HCT116 (cell line): ENCODE data around the gene RNF207. TPM values are rescaled to one million over a fixed set of nuclear protein-coding genes. Genes with fewer than 3 reads are reported as not detected.

ENCODE experiments used
- ATAC-seq: fragments of 200-7000 bp; cut with Tn5 transposase; 2 replicates; pipeline ENCODE4 v1.9.1; 2020; ENCODE audit warnings: mild to moderate bottlenecking, moderate library complexity
- BruUV-seq: library from RNA; stranded (reverse); fragments of 400-500 nt; replicated peaks from 2 replicates; lab custom pipeline; 2021; lab: Mats Ljungman, UMichigan
- CTCF ChIA-PET: fragments of 300-600 bp; sonication (Branson Sonifier 250); formaldehyde crosslinking; loops from one replicate; lab custom pipeline; 2021; ENCODE audit warnings: antibody characterized with exemption; lab: Charles Lee
- POLR2A ChIA-PET: fragments of 300-600, 350-600 bp; sonication (Branson Sonifier 250); formaldehyde crosslinking; loops from one replicate; lab custom pipeline; 2021; ENCODE audit warnings: antibody characterized with exemption; lab: Charles Lee
- RAD21 ChIA-PET, 2 experiments: fragments of 300-600 bp; sonication (Branson Sonifier 250); formaldehyde crosslinking; loops; one replicate each; lab custom pipeline; 2023; ENCODE audit warnings: low total read pairs in 2 of 2; ENCODE audit not compliant: uncharacterized antibody in 2 of 2, unreplicated experiment in 2 of 2, low non-redundant PET in 1 of 2; lab: Charles Lee
- DNase-seq: peaks from one replicate; pipeline ENCODE4 v3.0.0-alpha.2; 2010; ENCODE audit warnings: low read depth, low spot score
- H2AFZ ChIP-seq: fragments of 200-600 bp; shearing (Covaris generic), sonication (generic); 2 replicates; pipeline ENCODE4 v1.6.1; 2017; ENCODE audit warnings: low read depth, mixed run types, mixed read lengths, antibody characterized with exemption, low read length; ENCODE audit not compliant: poor library complexity, severe bottlenecking
- H3K27ac ChIP-seq: 2 replicates; pipeline ENCODE4 v1.5.1; 2012; ENCODE audit warnings: low read depth, low read length
- H3K27me3 ChIP-seq: fragments of 200-600 bp; sonication (generic); 2 replicates; pipeline ENCODE4 v1.6.1; 2016; ENCODE audit warnings: mixed run types, low read length, mixed read lengths; ENCODE audit not compliant: insufficient read depth
- H3K36me3 ChIP-seq, 2 experiments: fragments of 200-500 bp in 1 of 2; fragments of 200-600 bp in 1 of 2; sonication (Bioruptor generic) in 1 of 2; sonication (generic) in 1 of 2; 2 replicates each; pipeline versions ENCODE4 v1.5.1 to v1.6.1; 2014 to 2016; ENCODE audit warnings: low read length in 2 of 2, inconsistent platforms in 1 of 2, mixed read lengths in 1 of 2, mixed run types in 1 of 2; ENCODE audit not compliant: insufficient read depth in 2 of 2, control insufficient read depth in 1 of 2
- H3K4me1 ChIP-seq, 2 experiments: fragments of 200-600 bp in 1 of 2; sonication (generic) in 1 of 2; 2 replicates each; pipeline versions ENCODE4 v1.5.1 to v1.6.1; 2012 to 2017; ENCODE audit warnings: low read length in 2 of 2, inconsistent platforms in 1 of 2, mild to moderate bottlenecking in 1 of 2, mixed read lengths in 1 of 2, mixed run types in 1 of 2, moderate library complexity in 1 of 2; ENCODE audit not compliant: insufficient read depth in 2 of 2, control insufficient read depth in 1 of 2
- H3K4me2 ChIP-seq: fragments of 200-600 bp; sonication (generic); 2 replicates; pipeline ENCODE4 v1.6.1; 2017; ENCODE audit warnings: mixed run types, low read length, mixed read lengths
- H3K4me3 ChIP-seq, 2 experiments: fragments of 200-600 bp in 1 of 2; sonication (generic) in 1 of 2; replicated peaks in 1 of 2; 2 replicates each; pipeline ENCODE4 v1.5.1; 2011 to 2016; ENCODE audit warnings: low read length in 2 of 2, control low read depth in 1 of 2, low read depth in 1 of 2, mild to moderate bottlenecking in 1 of 2, mixed read lengths in 1 of 2, mixed run types in 1 of 2
- H3K79me2 ChIP-seq: fragments of 200-600 bp; sonication (generic); 2 replicates; pipeline ENCODE4 v1.6.1; 2017; ENCODE audit warnings: mild to moderate bottlenecking, mixed run types, low read length, moderate library complexity, mixed read lengths; ENCODE audit not compliant: insufficient read depth
- H3K9ac ChIP-seq: fragments of 200-600 bp; sonication (generic); 2 replicates; pipeline ENCODE4 v1.6.1; 2016; ENCODE audit warnings: low read length, mixed read lengths
- H3K9me2 ChIP-seq: fragments of 200-600 bp; sonication (generic), shearing (Covaris generic); 2 replicates; pipeline ENCODE4 v1.6.1; 2017; ENCODE audit warnings: mixed run types, mild to moderate bottlenecking, moderate library complexity; ENCODE audit not compliant: insufficient read depth
- H3K9me3 ChIP-seq, 2 experiments: fragments of 200-500 bp in 1 of 2; fragments of 200-600 bp in 1 of 2; sonication (Bioruptor generic) in 1 of 2; sonication (generic) in 1 of 2; 2 replicates each; pipeline ENCODE4 v1.6.1; 2014 to 2017; ENCODE audit warnings: low read length in 2 of 2, mixed read lengths in 2 of 2, inconsistent platforms in 1 of 2, low read depth in 1 of 2, mild to moderate bottlenecking in 1 of 2, mixed run types in 1 of 2, moderate library complexity in 1 of 2; ENCODE audit not compliant: control insufficient read depth in 1 of 2, insufficient read depth in 1 of 2
- H4K20me1 ChIP-seq: fragments of 200-600 bp; sonication (generic), shearing (Covaris generic); 2 replicates; pipeline ENCODE4 v1.6.1; 2017; ENCODE audit warnings: mixed run types, mild to moderate bottlenecking, moderate library complexity; ENCODE audit not compliant: insufficient read depth
- CBX3 ChIP-seq: IDR thresholded peaks from 2 replicates; pipeline ENCODE4 v1.6.1; 2012; ENCODE audit warnings: low read depth
- EZH2 ChIP-seq: fragments of 200-600 bp; sonication (generic); IDR thresholded peaks from 2 replicates; pipeline ENCODE4 v1.6.1; 2017; ENCODE audit warnings: antibody characterized with exemption, mixed run types
- FOSL1 ChIP-seq: IDR thresholded peaks from 2 replicates; pipeline ENCODE4 v1.6.1; 2012; ENCODE audit warnings: low read depth
- POLR2A ChIP-seq: IDR thresholded peaks from 2 replicates; pipeline ENCODE4 v1.7.0; 2011; ENCODE audit warnings: borderline replicate concordance; ENCODE audit not compliant: insufficient read depth, insufficient read length; ENCODE audit errors: extremely low read depth
- TCF7L2 ChIP-seq: IDR thresholded peaks from 2 replicates; pipeline ENCODE4 v1.7.0; 2011; ENCODE audit warnings: borderline replicate concordance, inconsistent platforms; ENCODE audit not compliant: insufficient read depth, insufficient read length; ENCODE audit errors: extremely low read depth
- YY1 ChIP-seq: IDR thresholded peaks from 2 replicates; pipeline ENCODE4 v1.6.1; 2011; ENCODE audit warnings: low read length, low read depth, moderate library complexity, mild to moderate bottlenecking; ENCODE audit not compliant: insufficient replicate concordance; ENCODE audit errors: extremely low read depth
- ZNF274 ChIP-seq: fragments of 200-500 bp; sonication (Bioruptor generic); IDR thresholded peaks from 2 replicates; pipeline ENCODE4 v1.6.1; 2014; ENCODE audit warnings: mild to moderate bottlenecking, low read depth, low read length, inconsistent platforms
- intact Hi-C: fragments of 100-400 bp; cut with micrococcal nuclease; formaldehyde crosslinking; loops from 2 replicates; pipeline ENCODE4 v1.10.0; 2022
- total RNA-seq: library from RNA; stranded (reverse); gene quantifications from one replicate; pipeline ENCODE4 v1.2.1, GENCODE V29; 2021; ENCODE audit not compliant: unreplicated experiment
- TF ChIP-seq, protein P1 (sequence below), 3 experiments: fragments of 200-600 bp in 1 of 3; sonication (generic) in 1 of 3; IDR thresholded peaks in 2 of 3; conservative IDR thresholded peaks in 1 of 3; 2 replicates each; pipeline ENCODE4 v1.5.1; 2012 to 2017; ENCODE audit warnings: low read depth in 2 of 3, low read length in 2 of 3, antibody characterized with exemption in 1 of 3, borderline replicate concordance in 1 of 3, control low read depth in 1 of 3, mild to moderate bottlenecking in 1 of 3, mixed read lengths in 1 of 3, mixed run types in 1 of 3, moderate library complexity in 1 of 3; ENCODE audit not compliant: insufficient read depth in 1 of 3
- TF ChIP-seq, protein P2 (sequence below): IDR thresholded peaks from 2 replicates; pipeline ENCODE4 v1.6.1; 2012
- TF ChIP-seq, protein P3 (sequence below): IDR thresholded peaks from 2 replicates; pipeline ENCODE4 v1.6.1; 2011; ENCODE audit warnings: mild to moderate bottlenecking, low read length, moderate library complexity; ENCODE audit not compliant: insufficient replicate concordance; ENCODE audit errors: extremely low read depth
- TF ChIP-seq, protein P4 (sequence below): IDR thresholded peaks from 2 replicates; pipeline ENCODE4 v1.6.1; 2012

RNF207 gene
- total RNA-seq, 1 experiment from 2014 or later: 61.2 TPM

DNA sequence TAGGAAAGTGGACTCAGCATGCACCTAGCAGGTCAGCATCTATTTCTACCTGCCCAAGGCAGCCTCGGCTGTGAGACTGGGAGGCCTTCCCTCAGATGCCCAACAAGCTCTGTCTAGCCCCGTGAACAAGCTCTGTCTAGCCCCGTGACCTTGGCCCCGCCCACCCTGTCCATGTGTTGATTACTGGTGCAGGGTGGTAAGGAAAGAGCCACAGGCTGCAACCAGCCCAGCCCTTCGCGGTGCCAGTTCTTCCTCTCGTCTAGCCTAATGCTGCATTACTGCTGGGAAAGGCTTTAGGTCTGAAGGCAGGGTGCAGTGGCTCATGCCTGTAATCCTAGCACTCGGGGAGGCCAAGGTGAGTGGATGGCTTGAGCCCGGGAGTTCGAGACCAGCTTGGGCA lies 52.8 kb downstream of the RNF207 start:
- Histone ChIP-seq H4K20me1 (no peaks in the 10 kb centered on the region), H3K27me3 (no peaks in the 10 kb centered on the region), H3K4me3 (no peak overlapping the region), H3K4me2 (no peak overlapping the region), H3K9ac (no peak overlapping the region), H2AFZ (no peak overlapping the region), H3K4me1 (peaks cover 11 to 26% of the 10 kb centered on the region in 2 experiments; a peak in 2 of 4 replicates), H3K36me3 (no peaks in the 10 kb centered on the region), H3K9me2 (no peaks in the 10 kb centered on the region), H3K79me2 (no peaks in the 10 kb centered on the region), H3K9me3 (no peaks in the 10 kb centered on the region), H3K27ac (no peak overlapping the region)
- intact Hi-C loops: no loop called here
- ChIA-PET RAD21 (no interaction called here), POLR2A (no interaction called here), CTCF (interaction anchor here (1.2 kb wide), 1 partner anchor 9 kb away, joined by 3 read pairs; no protein-coding TSS in a partner anchor)
- ATAC-seq: no peak
- TF ChIP-seq, protein P1, sequence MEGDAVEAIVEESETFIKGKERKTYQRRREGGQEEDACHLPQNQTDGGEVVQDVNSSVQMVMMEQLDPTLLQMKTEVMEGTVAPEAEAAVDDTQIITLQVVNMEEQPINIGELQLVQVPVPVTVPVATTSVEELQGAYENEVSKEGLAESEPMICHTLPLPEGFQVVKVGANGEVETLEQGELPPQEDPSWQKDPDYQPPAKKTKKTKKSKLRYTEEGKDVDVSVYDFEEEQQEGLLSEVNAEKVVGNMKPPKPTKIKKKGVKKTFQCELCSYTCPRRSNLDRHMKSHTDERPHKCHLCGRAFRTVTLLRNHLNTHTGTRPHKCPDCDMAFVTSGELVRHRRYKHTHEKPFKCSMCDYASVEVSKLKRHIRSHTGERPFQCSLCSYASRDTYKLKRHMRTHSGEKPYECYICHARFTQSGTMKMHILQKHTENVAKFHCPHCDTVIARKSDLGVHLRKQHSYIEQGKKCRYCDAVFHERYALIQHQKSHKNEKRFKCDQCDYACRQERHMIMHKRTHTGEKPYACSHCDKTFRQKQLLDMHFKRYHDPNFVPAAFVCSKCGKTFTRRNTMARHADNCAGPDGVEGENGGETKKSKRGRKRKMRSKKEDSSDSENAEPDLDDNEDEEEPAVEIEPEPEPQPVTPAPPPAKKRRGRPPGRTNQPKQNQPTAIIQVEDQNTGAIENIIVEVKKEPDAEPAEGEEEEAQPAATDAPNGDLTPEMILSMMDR (IDR thresholded peaks at IDR 0.05 in 2 of 3, conservative IDR thresholded peaks at IDR 0.05 in 1 of 3; ENCODE audit: borderline replicate concordance in 1 of 3, insufficient read depth in 1 of 3, low read depth in 2 of 3, low read length in 2 of 3): no peak
- TF ChIP-seq ZNF274: no peak
- TF ChIP-seq, protein P2, sequence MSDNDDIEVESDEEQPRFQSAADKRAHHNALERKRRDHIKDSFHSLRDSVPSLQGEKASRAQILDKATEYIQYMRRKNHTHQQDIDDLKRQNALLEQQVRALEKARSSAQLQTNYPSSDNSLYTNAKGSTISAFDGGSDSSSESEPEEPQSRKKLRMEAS: no peak
- TF ChIP-seq YY1: no peak
- TF ChIP-seq CBX3: no peak
- TF ChIP-seq FOSL1: no peak
- no peak for TF ChIP-seq EZH2
- TF ChIP-seq POLR2A: no peak
- no peak for TF ChIP-seq TCF7L2
- TF ChIP-seq, protein P3, sequence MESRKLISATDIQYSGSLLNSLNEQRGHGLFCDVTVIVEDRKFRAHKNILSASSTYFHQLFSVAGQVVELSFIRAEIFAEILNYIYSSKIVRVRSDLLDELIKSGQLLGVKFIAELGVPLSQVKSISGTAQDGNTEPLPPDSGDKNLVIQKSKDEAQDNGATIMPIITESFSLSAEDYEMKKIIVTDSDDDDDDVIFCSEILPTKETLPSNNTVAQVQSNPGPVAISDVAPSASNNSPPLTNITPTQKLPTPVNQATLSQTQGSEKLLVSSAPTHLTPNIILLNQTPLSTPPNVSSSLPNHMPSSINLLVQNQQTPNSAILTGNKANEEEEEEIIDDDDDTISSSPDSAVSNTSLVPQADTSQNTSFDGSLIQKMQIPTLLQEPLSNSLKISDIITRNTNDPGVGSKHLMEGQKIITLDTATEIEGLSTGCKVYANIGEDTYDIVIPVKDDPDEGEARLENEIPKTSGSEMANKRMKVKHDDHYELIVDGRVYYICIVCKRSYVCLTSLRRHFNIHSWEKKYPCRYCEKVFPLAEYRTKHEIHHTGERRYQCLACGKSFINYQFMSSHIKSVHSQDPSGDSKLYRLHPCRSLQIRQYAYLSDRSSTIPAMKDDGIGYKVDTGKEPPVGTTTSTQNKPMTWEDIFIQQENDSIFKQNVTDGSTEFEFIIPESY: no peak
- TF ChIP-seq, protein P4, sequence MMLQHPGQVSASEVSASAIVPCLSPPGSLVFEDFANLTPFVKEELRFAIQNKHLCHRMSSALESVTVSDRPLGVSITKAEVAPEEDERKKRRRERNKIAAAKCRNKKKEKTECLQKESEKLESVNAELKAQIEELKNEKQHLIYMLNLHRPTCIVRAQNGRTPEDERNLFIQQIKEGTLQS: no peak
- DNase-seq: no peak
- no TSS peak for BruUV-seq
